Measurements from ENCODE around the gene PRR23E.

PRR23E gene

GRCh38 chr3:127172781-127173515, 20.0 kb upstream of the PRR23E start:
- TF ChIP-seq CTCF (IDR thresholded peaks at IDR 0.05): no peak

- TF ChIP-seq CTCF (IDR thresholded peaks at IDR 0.05): no peak
These were observed 19.3 kb upstream of the PRR23E start for GRCh38 chr3:127173516-127174166.

- no peak for TF ChIP-seq CTCF (IDR thresholded peaks at IDR 0.05)
These were observed 18.6 kb upstream of the PRR23E start for GRCh38 chr3:127174284-127174683.

GRCh38 chr3:127174715-127175140, 18.2 kb upstream of the PRR23E start:
- TF ChIP-seq CTCF (IDR thresholded peaks at IDR 0.05): no peak

- no peak for TF ChIP-seq CTCF (IDR thresholded peaks at IDR 0.05)
These were observed 17.7 kb upstream of the PRR23E start for GRCh38 chr3:127175272-127175671.

GRCh38 chr3:127177226-127177625, 15.7 kb upstream of the PRR23E start:
- TF ChIP-seq CTCF (IDR thresholded peaks at IDR 0.05): peak; percentile 42; the same call in 1 of the 2 replicates

- no peak for TF ChIP-seq CTCF (IDR thresholded peaks at IDR 0.05)
These were observed 12.1 kb upstream of the PRR23E start for GRCh38 chr3:127180859-127181258.

Data from LNCAP (cell line).